ENCODE results near the gene AK8.

The AK8 gene, protein sequence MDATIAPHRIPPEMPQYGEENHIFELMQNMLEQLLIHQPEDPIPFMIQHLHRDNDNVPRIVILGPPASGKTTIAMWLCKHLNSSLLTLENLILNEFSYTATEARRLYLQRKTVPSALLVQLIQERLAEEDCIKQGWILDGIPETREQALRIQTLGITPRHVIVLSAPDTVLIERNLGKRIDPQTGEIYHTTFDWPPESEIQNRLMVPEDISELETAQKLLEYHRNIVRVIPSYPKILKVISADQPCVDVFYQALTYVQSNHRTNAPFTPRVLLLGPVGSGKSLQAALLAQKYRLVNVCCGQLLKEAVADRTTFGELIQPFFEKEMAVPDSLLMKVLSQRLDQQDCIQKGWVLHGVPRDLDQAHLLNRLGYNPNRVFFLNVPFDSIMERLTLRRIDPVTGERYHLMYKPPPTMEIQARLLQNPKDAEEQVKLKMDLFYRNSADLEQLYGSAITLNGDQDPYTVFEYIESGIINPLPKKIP

GRCh38 chr9:132877824-132878694 lies at the start of gene AK8:
TSS of gene AK8 (minus strand) at chr9:132878284. CDS start at chr9:132878255, 29 bp downstream.
- Histone ChIP-seq H3K9me2 (ENCODE audit: low read depth, low read length) (no peaks in the 10 kb centered on the region), H3F3A (ENCODE audit: insufficient read depth, low read length) (no peaks in the 10 kb centered on the region), H3K79me2 (ENCODE audit: insufficient read depth, low read length) (no peaks in the 10 kb centered on the region), H3K4me2 (ENCODE audit: low read length) (peak within 1 kb of the TSS; percentile 76), H3K36me3 (ENCODE audit: insufficient read depth, low read length) (no peaks in the 10 kb centered on the region), H4K20me1 (ENCODE audit: insufficient read depth, low read length) (no peaks in the 10 kb centered on the region), H3K27me3 (ENCODE audit: insufficient read depth, low read length) (no peaks in the 10 kb centered on the region), H3K9ac (ENCODE audit: low read length) (peak within 1 kb of the TSS; percentile 73), H3K4me3 (ENCODE audit: low read depth, low read length, poor library complexity, severe bottlenecking) (peak within 1 kb of the TSS; percentile 81), H3K4me1 (ENCODE audit: insufficient read depth, low read length, severe bottlenecking) (peaks cover 18% of the 10 kb centered on the region), H2AFZ (ENCODE audit: low read length) (peak within 1 kb of the TSS; percentile 76), H3K27ac (ENCODE audit: low read depth, low read length, poor library complexity, severe bottlenecking) (no peak within 1 kb of the TSS), H3K9me3 (ENCODE audit: low read length) (no peaks in the 10 kb centered on the region)
- no peak for TF ChIP-seq EZH2 (IDR thresholded peaks at IDR 0.05; ENCODE audit: borderline replicate concordance, low read length)
- TF ChIP-seq, protein P1, sequence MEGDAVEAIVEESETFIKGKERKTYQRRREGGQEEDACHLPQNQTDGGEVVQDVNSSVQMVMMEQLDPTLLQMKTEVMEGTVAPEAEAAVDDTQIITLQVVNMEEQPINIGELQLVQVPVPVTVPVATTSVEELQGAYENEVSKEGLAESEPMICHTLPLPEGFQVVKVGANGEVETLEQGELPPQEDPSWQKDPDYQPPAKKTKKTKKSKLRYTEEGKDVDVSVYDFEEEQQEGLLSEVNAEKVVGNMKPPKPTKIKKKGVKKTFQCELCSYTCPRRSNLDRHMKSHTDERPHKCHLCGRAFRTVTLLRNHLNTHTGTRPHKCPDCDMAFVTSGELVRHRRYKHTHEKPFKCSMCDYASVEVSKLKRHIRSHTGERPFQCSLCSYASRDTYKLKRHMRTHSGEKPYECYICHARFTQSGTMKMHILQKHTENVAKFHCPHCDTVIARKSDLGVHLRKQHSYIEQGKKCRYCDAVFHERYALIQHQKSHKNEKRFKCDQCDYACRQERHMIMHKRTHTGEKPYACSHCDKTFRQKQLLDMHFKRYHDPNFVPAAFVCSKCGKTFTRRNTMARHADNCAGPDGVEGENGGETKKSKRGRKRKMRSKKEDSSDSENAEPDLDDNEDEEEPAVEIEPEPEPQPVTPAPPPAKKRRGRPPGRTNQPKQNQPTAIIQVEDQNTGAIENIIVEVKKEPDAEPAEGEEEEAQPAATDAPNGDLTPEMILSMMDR (IDR thresholded peaks at IDR 0.05; ENCODE audit: low read length) = no peak

DNA sequence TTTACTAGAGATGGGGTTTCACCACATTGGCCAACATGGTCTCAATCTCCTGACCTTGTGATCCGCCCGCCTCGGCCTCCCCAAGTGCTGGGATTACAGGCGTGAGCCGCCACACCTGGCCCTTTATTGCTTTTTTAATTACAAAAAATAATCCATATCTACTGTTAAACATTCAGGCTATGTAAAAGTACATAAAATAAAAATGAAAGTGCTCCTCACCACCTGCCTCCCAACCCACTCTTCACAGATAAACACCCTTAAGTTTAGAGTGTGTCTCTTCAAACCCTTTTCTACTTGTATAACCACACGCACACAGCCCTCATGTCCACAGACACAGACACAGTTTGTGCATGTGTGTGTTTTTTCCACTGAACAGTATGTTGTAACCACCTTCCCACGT lies 49.6 kb upstream of the AK8 start:
- Histone ChIP-seq H3K27me3 (ENCODE audit: insufficient read depth, low read length) (no peaks in the 10 kb centered on the region), H3K27ac (ENCODE audit: low read depth, low read length, poor library complexity, severe bottlenecking) (no peak overlapping the region), H3K4me2 (ENCODE audit: low read length) (no peak overlapping the region), H3K79me2 (ENCODE audit: insufficient read depth, low read length) (no peaks in the 10 kb centered on the region), H3F3A (ENCODE audit: insufficient read depth, low read length) (no peaks in the 10 kb centered on the region), H3K9me2 (ENCODE audit: low read depth, low read length) (no peaks in the 10 kb centered on the region), H3K4me3 (ENCODE audit: low read depth, low read length, poor library complexity, severe bottlenecking) (no peak overlapping the region), H3K9me3 (ENCODE audit: low read length) (no peaks in the 10 kb centered on the region), H3K9ac (ENCODE audit: low read length) (no peak overlapping the region), H3K36me3 (ENCODE audit: insufficient read depth, low read length) (peaks cover 56% of the 10 kb centered on the region), H4K20me1 (ENCODE audit: insufficient read depth, low read length) (no peaks in the 10 kb centered on the region), H2AFZ (ENCODE audit: low read length) (no peak overlapping the region), H3K4me1 (ENCODE audit: insufficient read depth, low read length, severe bottlenecking) (no peaks in the 10 kb centered on the region)
- no peak for TF ChIP-seq EZH2 (IDR thresholded peaks at IDR 0.05; ENCODE audit: borderline replicate concordance, low read length)
- TF ChIP-seq, protein P1 (IDR thresholded peaks at IDR 0.05; ENCODE audit: low read length) = no peak

DNA sequence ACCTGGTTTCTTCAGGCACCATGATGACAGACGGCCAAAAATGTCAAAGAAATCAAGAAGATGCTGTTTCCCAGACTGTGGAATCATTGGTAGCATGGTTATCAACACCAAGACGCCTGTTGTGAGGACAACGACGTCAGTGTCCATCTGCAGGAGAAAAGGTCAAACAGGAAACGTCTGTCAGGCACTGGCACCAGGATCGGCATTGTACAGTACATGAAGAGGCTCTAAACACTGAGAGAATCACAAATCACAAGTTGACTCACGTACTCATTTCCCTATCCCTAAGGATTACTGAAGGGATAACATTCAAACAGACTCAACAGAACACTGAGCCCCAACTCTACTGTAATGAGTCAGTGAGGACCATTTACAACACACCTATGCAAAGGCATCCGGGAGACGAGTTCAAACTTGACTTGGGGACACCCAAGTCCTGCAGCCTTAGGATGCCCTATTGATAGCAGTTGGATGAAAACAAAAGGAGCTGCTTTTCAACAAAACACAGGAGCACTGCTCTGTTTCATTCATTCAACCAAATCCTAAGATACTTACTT lies 45.3 kb upstream of the AK8 start:
- H2AFZ ChIP-seq (ENCODE audit: low read length) = no peak overlapping the region

More for the DNA sequence above, 45.3 kb upstream of the AK8 start:
- no peak overlapping the region for H3K4me2 ChIP-seq (ENCODE audit: low read length)
- H3K27me3 ChIP-seq (ENCODE audit: insufficient read depth, low read length) = no peaks in the 10 kb centered on the region
- no peaks in the 10 kb centered on the region for H3K9me2 ChIP-seq (ENCODE audit: low read depth, low read length)
- peaks cover 82% of the 10 kb centered on the region for H3K36me3 ChIP-seq (ENCODE audit: insufficient read depth, low read length)
- H4K20me1 ChIP-seq (ENCODE audit: insufficient read depth, low read length) = no peaks in the 10 kb centered on the region
- H3K9me3 ChIP-seq (ENCODE audit: low read length) = no peaks in the 10 kb centered on the region
- H3K27ac ChIP-seq (ENCODE audit: low read depth, low read length, poor library complexity, severe bottlenecking) = no peak overlapping the region
- TF ChIP-seq EZH2 (IDR thresholded peaks at IDR 0.05; ENCODE audit: borderline replicate concordance, low read length) = no peak
- TF ChIP-seq, protein P1 (IDR thresholded peaks at IDR 0.05; ENCODE audit: low read length) = no peak
- H3K4me1 ChIP-seq (ENCODE audit: insufficient read depth, low read length, severe bottlenecking) = no peaks in the 10 kb centered on the region
- H3K79me2 ChIP-seq (ENCODE audit: insufficient read depth, low read length) = no peaks in the 10 kb centered on the region
- H3F3A ChIP-seq (ENCODE audit: insufficient read depth, low read length) = no peaks in the 10 kb centered on the region
- no peak overlapping the region for H3K9ac ChIP-seq (ENCODE audit: low read length)
- no peak overlapping the region for H3K4me3 ChIP-seq (ENCODE audit: low read depth, low read length, poor library complexity, severe bottlenecking)

Data from OCI-LY1 (cell line).